GM18520 (cell line): ENCODE results near the gene GMCL2.
"Not testable (repeated sequence)": the region's sequence is repeated elsewhere in the genome, so short reads cannot be mapped to it uniquely, and the experiment has no call there.

Source experiments
- ATAC-seq: cut with Tn5 transposase; IDR thresholded peaks from one replicate; pipeline ENCODE4 v1.9.1; 2021; ENCODE audit not compliant: unreplicated experiment

Gene GMCL2, protein sequence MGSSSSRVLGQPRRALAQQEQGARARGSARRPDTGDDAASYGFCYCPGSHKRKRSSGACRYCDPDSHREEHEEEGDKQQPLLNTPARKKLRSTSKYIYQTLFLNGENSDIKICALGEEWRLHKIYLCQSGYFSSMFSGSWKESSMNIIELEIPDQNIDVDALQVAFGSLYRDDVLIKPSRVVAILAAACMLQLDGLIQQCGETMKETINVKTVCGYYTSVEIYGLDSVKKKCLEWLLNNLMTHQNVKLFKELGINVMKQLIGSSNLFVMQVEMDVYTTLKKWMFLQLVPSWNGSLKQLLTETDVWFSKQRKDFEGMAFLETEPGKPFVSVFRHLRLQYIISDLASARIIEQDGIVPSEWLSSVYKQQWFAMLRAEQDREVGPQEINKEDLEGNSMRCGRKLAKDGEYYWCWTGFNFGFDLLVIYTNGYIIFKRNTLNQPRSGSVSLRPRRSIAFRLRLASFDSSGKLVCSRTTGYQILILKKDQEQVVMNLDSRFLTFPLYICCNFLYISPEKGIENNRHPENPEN

DNA sequence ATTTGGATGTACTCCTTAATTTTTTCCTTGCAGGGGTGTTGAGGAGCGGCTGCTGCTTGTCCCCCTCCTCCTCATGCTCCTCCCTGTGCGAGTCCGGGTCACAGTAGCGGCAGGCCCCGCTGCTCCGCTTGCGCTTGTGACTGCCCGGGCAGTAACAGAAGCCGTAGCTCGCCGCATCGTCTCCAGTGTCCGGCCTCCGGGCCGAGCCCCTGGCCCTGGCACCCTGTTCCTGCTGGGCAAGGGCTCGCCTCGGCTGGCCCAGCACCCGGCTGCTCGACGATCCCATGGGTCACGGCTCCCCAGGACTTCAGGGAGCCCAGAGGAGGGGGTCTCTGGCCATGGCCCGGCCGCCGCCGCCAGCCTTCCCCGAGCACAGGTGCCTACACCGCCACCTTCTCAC lies at the start of gene GMCL2:
Gene GMCL2 (minus strand): TSS at position 358 of the 400 bp plus-strand sequence. CDS start 72 bp downstream, at position 286.
- no peak for ATAC-seq

DNA sequence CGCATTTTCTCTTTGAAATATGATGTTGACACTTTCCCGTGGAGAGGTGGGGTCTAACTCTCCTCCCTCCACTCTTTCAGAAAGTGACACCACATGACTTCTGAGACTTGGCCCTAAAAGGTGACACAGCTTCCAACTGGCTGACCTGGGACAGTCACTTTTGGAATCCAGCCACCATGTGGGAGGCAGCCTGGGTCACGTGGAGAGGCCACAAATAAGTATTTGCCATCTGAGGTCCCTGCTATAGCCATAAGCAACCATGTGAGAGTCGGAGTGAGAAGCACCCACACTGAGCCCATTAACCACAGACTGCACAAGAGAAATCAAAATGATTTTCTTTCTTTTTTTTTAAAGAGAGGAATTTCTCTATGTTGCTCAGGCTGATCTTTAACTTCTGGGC lies 49.5 kb upstream of the GMCL2 start:
- no peak for ATAC-seq

DNA sequence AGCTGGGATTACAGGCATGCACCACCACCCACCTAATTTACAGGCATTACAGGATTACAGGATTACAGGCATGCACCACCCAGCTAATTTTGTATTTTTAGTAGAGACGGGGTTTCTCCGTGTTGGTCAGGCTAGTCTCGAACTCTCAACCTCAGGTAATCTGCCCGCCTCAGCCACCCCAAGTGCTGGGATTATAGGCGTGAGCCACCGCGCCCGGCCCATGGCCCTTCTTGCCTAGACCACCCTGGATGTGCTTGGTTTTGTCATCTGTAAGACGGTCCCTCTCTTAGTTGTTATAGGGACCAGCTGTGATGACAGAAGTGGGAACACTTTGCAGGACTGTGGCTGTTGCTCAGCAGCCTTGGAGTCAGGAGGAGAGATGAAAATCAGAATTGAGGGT lies 49.0 kb upstream of the GMCL2 start:
- no peak for ATAC-seq

DNA sequence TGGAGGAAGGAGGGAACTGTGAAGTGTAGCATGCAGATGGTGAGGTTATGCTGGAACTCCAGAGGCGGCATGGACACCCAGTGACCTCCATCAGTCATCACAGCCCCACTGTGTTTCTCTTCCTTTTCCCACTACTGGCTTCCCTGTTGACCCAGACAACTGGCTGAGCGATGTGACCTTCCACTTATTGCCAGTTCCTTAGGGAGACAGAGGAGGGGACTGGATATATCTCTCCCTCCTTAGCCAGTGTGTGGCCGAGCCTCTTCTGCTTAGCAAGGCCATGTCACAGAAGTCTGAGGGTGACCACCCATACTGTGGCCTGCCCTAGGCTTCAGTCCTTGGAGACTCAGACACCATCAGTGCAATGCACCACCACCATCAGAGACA lies 48.4 kb upstream of the GMCL2 start:
- no peak for ATAC-seq

DNA sequence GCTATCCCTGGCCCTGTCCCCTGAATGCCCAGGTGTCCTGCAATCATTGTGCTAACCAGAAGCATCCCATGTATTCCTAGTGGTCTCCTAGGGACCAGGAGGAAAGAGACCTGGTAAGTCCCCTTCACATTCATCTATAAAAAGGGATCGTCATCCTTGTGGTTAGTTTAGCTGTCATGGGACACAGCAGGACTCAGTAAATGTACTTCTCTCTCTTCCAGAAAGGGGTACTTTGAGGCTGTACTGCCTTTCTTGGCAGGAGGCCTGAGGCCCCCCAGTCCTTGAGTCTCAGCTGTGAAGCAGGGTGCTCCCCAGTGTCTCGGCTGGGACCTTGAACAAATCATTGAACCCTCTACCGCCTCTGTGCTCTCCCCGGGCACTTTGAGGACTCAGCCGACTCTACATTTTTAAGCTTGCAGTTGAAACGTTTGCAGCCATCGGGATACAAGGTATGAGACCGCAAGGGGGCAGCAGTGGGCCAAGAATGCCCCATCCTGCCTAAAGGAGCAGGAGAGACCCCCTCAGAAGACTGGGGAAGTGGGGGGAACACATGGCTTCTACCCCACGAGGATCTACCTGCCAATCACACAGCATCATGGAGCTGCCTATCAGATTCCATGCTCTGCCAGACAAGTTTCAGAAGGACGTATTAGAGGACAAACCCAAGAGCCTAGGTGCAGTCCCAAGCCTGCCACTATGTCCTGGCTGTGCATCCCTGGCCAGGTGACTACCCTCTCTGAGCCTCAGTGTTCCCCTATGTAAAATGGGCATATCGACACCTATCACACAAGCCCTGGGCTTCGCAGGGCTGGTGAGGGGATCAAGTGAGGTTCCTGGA lies 47.8 kb upstream of the GMCL2 start:
- ATAC-seq: no peak

DNA sequence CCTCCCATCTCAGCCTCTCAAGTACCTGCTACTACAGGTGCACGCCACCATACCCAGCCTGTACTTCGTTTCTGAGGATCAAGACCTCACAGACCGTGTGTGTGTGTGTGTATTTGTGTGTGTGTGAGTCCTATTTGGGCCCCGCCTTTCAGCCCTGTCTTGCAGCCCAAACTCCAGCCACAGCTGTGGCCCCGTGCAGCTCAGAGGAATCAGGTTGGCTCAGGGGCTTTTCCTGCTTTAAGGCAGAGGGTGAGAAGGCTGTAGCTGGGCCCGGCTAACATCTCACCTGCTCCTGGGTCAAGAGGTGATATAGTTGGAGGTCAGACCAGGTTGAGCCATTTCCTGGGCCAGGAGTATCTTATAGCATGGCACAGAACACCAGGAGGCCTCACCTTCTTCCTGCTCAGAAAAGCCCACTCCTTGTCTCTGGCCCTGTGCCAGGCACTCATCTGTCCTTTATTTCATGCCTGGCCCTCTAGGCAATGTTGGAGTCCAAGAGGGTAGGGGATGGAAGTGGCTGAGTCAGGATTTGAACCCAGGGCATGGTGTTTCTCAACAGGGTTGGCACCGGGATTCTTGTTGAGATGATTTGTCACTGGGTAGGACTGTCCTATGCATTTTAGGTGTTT lies 47.1 kb upstream of the GMCL2 start:
- ATAC-seq: no peak

DNA sequence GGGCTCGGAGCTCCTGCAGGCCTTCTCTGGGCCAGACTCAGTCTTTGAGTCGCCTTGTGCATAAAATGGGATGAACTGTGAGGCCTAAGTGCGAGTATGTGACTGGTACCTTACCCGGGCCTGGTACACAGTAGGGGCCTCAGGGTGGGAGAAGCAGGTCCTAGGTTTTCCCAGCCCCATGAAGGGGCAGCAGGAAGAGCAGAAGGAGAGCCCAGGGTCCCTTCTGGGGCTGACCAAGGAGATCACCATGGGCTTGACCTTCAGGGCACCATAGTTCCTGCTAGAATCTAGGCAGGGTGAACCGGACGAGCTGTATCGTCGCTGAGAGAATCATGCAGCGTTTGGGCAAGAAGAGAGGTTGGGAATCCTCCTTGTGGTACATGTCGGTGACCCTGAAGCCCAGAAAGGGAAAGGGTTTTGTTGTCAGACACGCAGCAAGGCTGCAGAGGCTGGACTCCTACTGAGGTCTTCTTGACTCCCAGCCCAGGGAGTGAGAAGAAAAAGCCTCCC lies 45.8 kb upstream of the GMCL2 start:
- ATAC-seq: no peak

DNA sequence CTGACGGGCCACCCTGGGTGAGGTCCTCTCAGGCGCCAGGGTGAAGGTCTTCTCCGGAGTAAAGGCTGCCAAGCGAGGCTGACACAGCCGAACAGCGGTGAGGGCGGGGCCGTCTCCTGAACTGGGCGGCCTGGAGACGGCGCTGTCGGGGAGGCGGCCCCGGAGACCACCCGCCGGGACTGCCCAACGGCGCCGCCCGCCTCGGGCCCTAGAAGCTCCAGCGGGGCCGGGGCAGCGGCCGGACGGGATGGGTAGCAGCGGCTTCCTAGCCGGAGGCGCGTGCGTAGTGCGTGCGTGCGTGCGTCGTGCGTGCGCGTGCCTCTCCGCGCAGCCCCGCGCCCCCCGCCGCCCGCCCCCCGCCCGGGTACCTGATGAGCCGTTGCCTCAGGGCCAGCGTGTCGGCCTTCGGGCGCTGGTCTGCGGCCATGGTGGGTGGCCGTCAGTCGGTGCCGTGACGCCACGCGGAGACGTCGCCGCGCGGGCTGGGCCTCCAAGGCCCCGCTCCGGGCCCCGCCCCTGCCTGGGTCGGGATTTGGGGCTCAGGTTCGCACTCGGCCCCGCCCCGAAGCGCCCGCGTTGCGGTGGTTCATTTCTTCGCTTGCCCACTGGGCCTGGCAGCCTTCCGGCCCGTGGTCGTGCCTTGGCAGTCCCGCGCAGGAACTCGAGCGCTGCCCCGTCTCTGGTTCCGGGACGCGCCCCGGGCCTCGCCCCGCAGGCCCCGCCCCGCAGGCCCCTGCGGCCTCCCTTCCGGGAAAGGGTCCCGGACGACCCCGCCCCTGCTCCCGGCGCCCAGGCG lies 45.2 kb upstream of the GMCL2 start, which contains the start of gene PHYKPL:
Gene PHYKPL (minus strand): TSS at position 679 of the 796 bp plus-strand sequence. CDS start 252 bp downstream, at position 427.
- peak; percentile 56 for ATAC-seq

DNA sequence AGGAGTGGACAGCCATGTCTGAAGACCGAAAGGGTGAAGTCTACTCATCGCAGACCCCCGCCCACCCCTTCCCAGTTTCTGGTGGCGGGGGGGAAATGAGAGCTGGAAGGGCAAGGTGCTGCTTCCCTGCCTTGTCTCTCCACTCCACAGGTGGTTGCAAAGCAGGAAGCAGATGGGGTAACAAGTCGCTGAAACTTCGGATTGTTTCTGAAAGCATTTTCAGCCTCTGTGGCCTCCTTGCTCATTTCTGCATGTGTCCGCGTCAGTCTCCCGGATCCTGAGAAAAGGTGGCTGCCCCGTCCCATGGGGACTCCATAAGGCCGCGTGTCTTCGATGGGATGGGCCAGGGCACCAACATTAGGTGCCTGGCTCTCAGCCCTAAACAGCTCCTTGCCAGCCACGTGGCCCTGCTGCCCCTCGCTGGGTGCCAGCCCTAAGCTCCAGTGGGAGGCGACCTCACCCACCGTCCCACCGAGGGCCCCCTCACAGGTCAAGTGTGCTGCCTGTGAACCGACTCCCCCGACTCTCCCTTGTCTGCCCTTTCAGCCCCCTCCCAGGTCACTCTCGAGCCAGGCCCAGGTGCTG lies 44.5 kb upstream of the GMCL2 start:
- ATAC-seq: no peak

DNA sequence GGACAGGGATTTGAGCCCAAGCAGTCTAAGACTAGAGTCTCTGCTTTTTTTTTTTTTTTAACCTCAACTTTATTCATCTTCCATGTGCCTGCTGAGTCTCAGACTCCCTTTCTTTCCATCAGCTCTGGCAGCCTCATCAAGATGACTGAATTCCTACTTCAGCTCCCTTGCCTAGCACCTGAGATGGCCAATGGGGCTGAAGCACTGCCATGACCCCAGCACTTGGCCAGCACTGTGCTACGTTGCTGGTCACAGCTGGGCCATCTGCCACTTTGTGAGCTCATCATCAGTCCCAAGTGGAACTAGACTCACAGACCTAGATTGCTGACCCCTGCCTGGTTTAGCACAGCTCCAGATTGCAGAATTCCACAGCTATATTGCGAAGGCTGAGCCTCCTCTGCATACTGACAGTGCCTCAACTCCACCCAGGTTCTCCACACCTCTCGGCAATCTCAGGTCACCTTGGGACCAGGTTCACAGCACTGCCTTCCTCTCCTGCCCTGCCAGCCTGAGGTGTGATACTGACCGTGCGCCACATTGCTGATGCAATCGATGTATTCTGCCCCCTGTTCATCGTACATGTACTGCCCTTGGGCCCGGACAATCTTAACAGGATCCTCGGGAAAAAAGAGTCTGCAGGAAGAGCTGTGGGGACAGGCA lies 43.8 kb upstream of the GMCL2 start:
- ATAC-seq: no peak

DNA sequence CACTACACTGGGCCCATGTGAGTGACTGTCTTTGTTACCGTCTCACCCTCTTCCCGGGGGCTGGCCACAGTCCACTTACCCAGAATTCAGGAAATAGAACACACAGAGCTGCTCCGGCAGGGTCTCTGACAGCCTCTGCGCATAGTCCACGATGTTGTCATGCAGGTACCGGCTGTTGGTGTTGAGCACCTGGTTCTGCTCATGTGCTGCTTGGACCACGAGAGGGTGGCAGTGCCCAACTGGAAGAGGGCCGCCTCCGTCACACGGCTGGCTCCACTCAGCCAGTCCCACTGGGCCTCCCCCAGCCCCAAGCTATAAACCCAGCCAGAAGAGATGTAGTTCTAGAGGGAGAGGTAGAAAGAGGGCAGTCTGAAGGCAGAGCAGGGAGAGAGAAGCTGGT lies 42.7 kb upstream of the GMCL2 start:
- no peak for ATAC-seq

DNA sequence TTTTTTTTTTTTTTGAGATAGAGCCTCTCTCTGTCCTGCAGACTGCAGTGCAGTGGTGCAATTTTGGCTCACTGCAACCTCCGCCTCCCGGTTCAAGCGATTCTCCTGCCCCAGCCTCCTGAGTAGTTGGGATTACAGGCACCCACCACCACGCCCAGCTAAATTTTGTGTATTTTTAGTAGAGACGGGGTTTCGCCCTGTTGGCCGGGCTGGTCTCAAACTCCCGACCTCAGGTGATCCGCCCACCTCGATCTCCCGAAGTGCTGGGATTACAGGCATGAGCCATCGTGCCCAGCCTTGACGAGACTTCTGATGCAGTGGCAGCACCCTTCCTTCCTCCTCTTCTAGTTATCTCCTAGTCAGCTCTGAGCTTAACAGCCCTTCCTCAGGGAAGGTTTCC lies 41.9 kb upstream of the GMCL2 start:
- ATAC-seq: not testable (repeated sequence)

DNA sequence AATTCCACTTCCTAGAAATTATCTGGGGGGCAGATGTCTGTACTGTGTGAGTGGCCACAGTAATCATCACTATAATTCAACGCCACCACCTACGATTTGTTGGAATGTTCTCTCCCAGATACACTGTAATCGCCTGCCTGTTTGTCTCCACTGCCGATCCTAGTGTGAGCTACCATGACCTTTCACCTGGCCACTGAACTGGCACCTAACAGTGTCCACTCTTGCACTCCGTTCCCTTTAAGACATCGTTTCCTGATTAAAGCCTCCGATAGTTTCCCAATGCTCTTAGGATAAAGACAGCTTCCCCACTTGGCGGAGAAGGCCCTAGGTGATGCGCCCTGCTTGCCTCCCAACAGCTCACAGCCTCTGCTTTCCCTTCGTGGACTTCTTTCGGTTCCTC lies 41.4 kb upstream of the GMCL2 start:
- ATAC-seq: no peak

DNA sequence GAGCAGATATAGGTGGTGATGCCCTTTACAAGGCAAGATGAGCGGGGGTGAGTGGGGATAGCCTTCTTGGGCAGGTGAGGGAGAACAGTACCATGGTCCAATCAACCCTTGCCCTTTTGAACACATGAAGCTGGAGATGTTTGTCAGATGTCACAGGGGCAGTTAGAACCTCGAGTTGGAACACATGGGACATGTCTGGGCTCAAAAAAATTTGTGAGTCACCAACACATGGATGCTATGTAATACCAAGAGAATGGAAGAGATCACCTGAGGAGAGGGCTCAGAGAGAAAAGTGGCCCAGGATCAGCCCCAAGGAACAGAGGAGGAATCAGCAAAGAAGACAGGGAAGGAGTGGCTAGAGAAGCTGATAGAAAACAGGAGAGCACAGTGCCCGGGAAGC lies 40.8 kb upstream of the GMCL2 start:
- no peak for ATAC-seq

DNA sequence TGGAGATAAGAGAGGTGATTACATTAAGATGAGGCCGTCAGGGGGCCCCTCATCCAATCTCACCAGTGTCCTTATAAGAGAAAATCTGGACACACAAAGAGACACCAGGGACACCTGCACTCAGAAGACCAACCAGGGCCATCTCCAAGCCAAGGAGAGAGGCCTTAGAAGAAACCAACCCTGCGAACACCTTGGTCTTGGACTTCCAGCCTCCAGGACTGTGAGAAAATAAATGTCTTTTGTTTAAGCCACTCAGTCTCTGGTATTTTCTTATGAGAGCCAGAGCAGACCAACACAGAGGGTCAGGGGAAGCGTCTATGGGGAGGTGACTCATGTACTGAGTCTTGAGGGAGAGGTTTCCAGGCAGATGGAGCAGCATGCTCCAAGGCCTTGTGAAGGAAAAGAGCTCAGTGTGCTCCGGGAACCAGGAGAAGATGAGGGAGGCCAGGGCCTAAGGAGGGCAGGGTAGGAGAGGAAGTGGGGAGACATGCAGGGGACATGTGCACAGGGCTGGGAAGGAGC lies 40.0 kb upstream of the GMCL2 start:
- ATAC-seq: no peak

DNA sequence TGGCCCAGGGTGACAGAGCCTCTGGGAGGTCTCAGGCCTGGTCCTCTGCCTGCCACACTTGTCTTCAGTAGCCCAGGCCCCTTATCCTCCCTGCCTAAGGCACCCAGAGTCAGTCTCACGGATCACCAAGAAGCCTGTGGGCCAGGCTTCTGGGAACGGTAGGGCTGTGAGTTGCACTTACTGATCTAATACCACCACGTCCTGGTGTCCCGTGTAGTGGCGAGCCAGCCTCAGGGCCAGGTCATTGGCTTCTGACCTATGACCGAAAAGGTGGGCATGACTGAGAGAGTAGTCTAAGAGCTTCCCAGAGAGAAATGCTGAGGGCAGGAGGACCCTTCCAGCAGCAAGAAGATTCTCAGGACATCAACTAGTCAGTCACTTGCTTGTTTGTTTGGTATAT lies 38.0 kb upstream of the GMCL2 start:
- ATAC-seq: no peak

DNA sequence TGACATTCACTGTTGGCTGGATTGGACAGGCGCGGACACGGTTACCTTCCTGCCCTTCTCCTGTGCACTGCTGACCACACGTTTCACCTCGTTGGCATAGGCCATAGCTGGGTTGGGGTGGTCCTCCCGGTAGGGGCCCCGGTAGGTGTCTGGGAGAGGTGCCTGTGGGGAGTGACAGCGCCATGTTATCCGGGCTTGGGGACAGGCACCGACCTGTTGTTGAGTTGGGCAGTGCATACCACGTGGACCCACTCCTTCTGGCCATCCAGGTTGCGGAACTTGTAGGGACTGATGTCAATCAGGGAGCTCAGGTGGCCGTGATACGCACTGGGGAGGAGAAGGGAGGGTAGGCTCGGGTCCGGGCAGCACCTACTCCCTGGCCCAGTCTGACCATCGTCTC lies 37.2 kb upstream of the GMCL2 start:
- ATAC-seq: no peak

DNA sequence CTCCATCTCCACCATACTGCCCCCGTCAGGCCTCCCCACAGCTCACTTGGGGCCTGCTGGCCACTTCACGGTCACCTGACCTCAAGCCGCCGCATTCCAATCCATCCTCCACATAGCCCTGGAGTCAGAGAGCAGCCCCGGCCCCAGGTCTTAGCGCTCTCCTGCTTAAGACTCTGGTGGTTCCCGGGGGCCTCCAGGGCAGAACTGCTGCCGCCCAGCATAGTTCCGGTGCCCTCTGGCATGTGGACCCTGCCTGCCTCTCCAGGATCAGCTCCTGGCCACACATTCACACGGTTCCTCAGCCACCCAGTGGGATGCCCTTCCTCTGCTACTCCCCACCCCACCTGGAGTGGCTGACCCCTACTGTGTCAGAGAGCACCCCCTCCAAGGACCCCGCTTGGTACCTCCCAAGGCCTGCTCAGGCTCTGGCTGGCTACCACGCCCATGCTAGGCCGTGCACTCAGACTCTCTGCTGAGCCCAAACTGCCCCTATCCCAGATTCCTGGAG lies 36.7 kb upstream of the GMCL2 start:
- no peak for ATAC-seq

DNA sequence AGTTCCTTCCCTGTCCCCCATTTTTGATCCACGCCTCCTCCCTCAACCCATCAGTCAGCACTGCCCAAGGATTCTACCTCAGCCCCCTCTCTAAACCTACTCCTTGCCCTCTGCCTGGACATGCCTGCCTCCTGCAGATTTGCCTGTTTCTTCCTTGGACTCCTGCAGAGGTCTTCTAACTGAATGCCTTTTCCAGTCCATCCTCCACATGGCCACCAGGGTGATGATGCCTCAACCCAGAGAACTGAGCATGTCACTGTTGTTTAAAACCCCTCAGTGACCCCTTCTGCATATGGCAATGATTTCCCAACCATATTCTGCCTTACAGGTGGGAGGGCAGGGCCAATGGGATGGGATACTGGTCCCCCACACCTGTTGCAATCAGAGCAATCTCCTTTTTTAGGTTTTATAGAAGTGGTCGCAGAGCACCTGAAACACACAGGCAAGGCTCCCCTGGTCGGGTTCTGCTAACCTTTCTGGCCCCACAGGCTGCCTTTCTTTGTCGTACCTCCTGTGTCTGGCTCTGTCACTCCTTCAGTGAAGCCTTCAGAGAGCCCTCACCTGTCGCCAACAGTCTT lies 36.1 kb upstream of the GMCL2 start:
- no peak for ATAC-seq
